ENCODE measurements around the gene SHC2. TPM values are rescaled to one million over a fixed set of nuclear protein-coding genes. Genes with fewer than 3 reads are reported as not detected.

SHC2 gene
- total and polyA plus RNA-seq, 2 of the 13 experiments (the other 11 are each of a cell fraction or from before 2014, with no cell fraction given), result 9.0 to 18.3 TPM

- Histone ChIP-seq H3K9ac (ENCODE audit: insufficient read depth, low read depth, low read length) (no peak overlapping the region), H3K27me3 (ENCODE audit: control insufficient read depth in 1 of 2, insufficient read depth in 2 of 2, low read length in 2 of 2) (peaks cover 20 to 74% of the 10 kb centered on the region in 2 experiments), H2AFZ (ENCODE audit: low read length) (no peak overlapping the region), H4K20me1 (ENCODE audit: insufficient read depth, low read length) (no peaks in the 10 kb centered on the region), H3K79me2 (ENCODE audit: insufficient read depth, low read length) (no peaks in the 10 kb centered on the region), H3K4me3 (replicated peaks in 1 of 3; ENCODE audit: insufficient read depth in 1 of 3, low read depth in 2 of 3, low read length in 3 of 3) (no peak overlapping the region), H3K4me2 (ENCODE audit: low read depth, low read length) (no peak overlapping the region), H3K9me3 (ENCODE audit: low read length) (no peaks in the 10 kb centered on the region), H3K27ac (ENCODE audit: extremely low read length, insufficient read depth, low read length) (no peak overlapping the region), H3K4me1 (ENCODE audit: insufficient read depth, low read length) (no peaks in the 10 kb centered on the region), H3K36me3 (replicated peaks in 1 of 2; ENCODE audit: control insufficient read depth in 1 of 2, insufficient read depth in 2 of 2, low read length in 2 of 2) (no peaks in the 10 kb centered on the region)
- no peak for DNase-seq (ENCODE audit: low spot score)
- POLR2A ChIA-PET, result no interaction called here
- TF ChIP-seq, protein P1, sequence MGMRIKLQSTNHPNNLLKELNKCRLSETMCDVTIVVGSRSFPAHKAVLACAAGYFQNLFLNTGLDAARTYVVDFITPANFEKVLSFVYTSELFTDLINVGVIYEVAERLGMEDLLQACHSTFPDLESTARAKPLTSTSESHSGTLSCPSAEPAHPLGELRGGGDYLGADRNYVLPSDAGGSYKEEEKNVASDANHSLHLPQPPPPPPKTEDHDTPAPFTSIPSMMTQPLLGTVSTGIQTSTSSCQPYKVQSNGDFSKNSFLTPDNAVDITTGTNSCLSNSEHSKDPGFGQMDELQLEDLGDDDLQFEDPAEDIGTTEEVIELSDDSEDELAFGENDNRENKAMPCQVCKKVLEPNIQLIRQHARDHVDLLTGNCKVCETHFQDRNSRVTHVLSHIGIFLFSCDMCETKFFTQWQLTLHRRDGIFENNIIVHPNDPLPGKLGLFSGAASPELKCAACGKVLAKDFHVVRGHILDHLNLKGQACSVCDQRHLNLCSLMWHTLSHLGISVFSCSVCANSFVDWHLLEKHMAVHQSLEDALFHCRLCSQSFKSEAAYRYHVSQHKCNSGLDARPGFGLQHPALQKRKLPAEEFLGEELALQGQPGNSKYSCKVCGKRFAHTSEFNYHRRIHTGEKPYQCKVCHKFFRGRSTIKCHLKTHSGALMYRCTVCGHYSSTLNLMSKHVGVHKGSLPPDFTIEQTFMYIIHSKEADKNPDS (CRISPR knock-in tag; IDR thresholded peaks at IDR 0.05), result no peak
- TF ChIP-seq MED1 (CRISPR knock-in tag; IDR thresholded peaks at IDR 0.05) (no peak), ZNF776 (CRISPR knock-in tag; IDR thresholded peaks at IDR 0.05) (no peak), HDAC2 (CRISPR knock-in tag; IDR thresholded peaks at IDR 0.05) (no peak)
- CTCF ChIA-PET (ENCODE audit: low intra/inter-chr PET ratio, low total read pairs), result no interaction called here
- 22% methylated on average over 22 of the region's 23 CpGs for WGBS (ENCODE audit: low lambda C conversion rate)
- BruUV-seq (replicated peaks), result no TSS peak
- intact Hi-C loops (cut with micrococcal nuclease; ENCODE audit: unreplicated experiment), result no loop called here
- in situ Hi-C loops (cut with HindIII; ENCODE audit: extremely low pct_ligation_motif_present, low pct_unique_long_range_greater_than_20kb), result no loop called here
- no peak for ATAC-seq
- no peak for FAIRE-seq
These were observed 86.5 kb downstream of the SHC2 start for GRCh38 chr19:374183-374885.

GRCh38 chr19:373391-374182, 87.2 kb downstream of the SHC2 start:
- H3K4me2 ChIP-seq (ENCODE audit: low read depth, low read length), result no peak overlapping the region
- H3K9ac ChIP-seq (ENCODE audit: insufficient read depth, low read depth, low read length), result no peak overlapping the region
- WGBS (ENCODE audit: low lambda C conversion rate), result 13% methylated on average over 9 of the region's 24 CpGs
- H2AFZ ChIP-seq (ENCODE audit: low read length), result no peak overlapping the region
- intact Hi-C loops (cut with micrococcal nuclease; ENCODE audit: unreplicated experiment), result no loop called here
- H3K4me3 ChIP-seq (replicated peaks in 1 of 3; ENCODE audit: insufficient read depth in 1 of 3, low read depth in 2 of 3, low read length in 3 of 3), result no peak overlapping the region
- H3K27me3 ChIP-seq (ENCODE audit: control insufficient read depth in 1 of 2, insufficient read depth in 2 of 2, low read length in 2 of 2), result peaks cover 18 to 77% of the 10 kb centered on the region in 2 experiments
- ChIA-PET CTCF (ENCODE audit: low intra/inter-chr PET ratio, low total read pairs) (no interaction called here), POLR2A (no interaction called here)
- H3K36me3 ChIP-seq (replicated peaks in 1 of 2; ENCODE audit: control insufficient read depth in 1 of 2, insufficient read depth in 2 of 2, low read length in 2 of 2), result no peaks in the 10 kb centered on the region
- no peaks in the 10 kb centered on the region for H3K79me2 ChIP-seq (ENCODE audit: insufficient read depth, low read length)
- in situ Hi-C loops (cut with HindIII; ENCODE audit: extremely low pct_ligation_motif_present, low pct_unique_long_range_greater_than_20kb), result no loop called here
- H4K20me1 ChIP-seq (ENCODE audit: insufficient read depth, low read length), result no peaks in the 10 kb centered on the region
- no peak overlapping the region for H3K27ac ChIP-seq (ENCODE audit: extremely low read length, insufficient read depth, low read length)
- H3K9me3 ChIP-seq (ENCODE audit: low read length), result no peaks in the 10 kb centered on the region
- DNase-seq (ENCODE audit: low spot score) (no peak), FAIRE-seq (no peak), ATAC-seq (peak; percentile 49)
- no peaks in the 10 kb centered on the region for H3K4me1 ChIP-seq (ENCODE audit: insufficient read depth, low read length)
- TF ChIP-seq MXD1 (CRISPR knock-in tag; IDR thresholded peaks at IDR 0.05), result no peak
- no peak for TF ChIP-seq IRX3 (CRISPR knock-in tag; IDR thresholded peaks at IDR 0.05; ENCODE audit: borderline replicate concordance, low read depth)
- TF ChIP-seq, protein P2, sequence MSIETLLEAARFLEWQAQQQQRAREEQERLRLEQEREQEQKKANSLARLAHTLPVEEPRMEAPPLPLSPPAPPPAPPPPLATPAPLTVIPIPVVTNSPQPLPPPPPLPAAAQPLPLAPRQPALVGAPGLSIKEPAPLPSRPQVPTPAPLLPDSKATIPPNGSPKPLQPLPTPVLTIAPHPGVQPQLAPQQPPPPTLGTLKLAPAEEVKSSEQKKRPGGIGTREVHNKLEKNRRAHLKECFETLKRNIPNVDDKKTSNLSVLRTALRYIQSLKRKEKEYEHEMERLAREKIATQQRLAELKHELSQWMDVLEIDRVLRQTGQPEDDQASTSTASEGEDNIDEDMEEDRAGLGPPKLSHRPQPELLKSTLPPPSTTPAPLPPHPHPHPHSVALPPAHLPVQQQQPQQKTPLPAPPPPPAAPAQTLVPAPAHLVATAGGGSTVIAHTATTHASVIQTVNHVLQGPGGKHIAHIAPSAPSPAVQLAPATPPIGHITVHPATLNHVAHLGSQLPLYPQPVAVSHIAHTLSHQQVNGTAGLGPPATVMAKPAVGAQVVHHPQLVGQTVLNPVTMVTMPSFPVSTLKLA (IDR thresholded peaks at IDR 0.05), result 0 out of 2 replicates have a peak, but pooled peaks have one; percentile 8
- no peak for TF ChIP-seq PPARG (CRISPR knock-in tag; conservative IDR thresholded peaks at IDR 0.05)
- no peak for TF ChIP-seq NCOA5 (CRISPR knock-in tag; IDR thresholded peaks at IDR 0.05)
- TF ChIP-seq, protein P3, sequence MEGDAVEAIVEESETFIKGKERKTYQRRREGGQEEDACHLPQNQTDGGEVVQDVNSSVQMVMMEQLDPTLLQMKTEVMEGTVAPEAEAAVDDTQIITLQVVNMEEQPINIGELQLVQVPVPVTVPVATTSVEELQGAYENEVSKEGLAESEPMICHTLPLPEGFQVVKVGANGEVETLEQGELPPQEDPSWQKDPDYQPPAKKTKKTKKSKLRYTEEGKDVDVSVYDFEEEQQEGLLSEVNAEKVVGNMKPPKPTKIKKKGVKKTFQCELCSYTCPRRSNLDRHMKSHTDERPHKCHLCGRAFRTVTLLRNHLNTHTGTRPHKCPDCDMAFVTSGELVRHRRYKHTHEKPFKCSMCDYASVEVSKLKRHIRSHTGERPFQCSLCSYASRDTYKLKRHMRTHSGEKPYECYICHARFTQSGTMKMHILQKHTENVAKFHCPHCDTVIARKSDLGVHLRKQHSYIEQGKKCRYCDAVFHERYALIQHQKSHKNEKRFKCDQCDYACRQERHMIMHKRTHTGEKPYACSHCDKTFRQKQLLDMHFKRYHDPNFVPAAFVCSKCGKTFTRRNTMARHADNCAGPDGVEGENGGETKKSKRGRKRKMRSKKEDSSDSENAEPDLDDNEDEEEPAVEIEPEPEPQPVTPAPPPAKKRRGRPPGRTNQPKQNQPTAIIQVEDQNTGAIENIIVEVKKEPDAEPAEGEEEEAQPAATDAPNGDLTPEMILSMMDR (CRISPR knock-in tag; IDR thresholded peaks at IDR 0.05), result peak; percentile 38; the same call in 1 of the 2 replicates
- no TSS peak for BruUV-seq (replicated peaks)
